ENCODE measurements around the gene CTNND2.

DNA sequence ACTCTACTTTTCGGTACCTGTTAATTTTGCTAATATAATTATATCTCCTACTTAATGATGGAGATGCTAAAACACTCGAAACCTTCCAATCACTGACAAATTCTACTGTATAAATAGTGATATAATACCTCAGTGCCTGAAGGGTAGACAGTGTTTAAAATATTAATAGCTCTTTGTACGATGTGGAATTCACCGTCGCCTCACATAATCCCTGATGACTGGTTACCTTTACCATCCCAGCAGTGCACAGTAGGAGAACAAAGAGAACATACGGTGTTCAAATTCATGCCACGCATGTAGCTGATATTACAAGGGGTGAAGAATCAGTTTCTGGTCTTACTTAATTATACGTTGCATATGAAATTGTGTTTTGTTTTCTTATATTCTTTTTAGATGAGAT is 506.7 kb downstream of the CTNND2 start:
- TF ChIP-seq CTCF (IDR thresholded peaks at IDR 0.05; ENCODE audit: poor library complexity, severe bottlenecking) = no peak
- TF ChIP-seq SMC3 (conservative IDR thresholded peaks at IDR 0.05; ENCODE audit: poor library complexity) = no peak
- no peak for TF ChIP-seq EZH2 (IDR thresholded peaks at IDR 0.05; ENCODE audit: borderline replicate concordance, insufficient read depth, low read length, poor library complexity, severe bottlenecking)
- no peak for TF ChIP-seq POLR2AphosphoS5 (IDR thresholded peaks at IDR 0.05)
- TF ChIP-seq, protein P1, sequence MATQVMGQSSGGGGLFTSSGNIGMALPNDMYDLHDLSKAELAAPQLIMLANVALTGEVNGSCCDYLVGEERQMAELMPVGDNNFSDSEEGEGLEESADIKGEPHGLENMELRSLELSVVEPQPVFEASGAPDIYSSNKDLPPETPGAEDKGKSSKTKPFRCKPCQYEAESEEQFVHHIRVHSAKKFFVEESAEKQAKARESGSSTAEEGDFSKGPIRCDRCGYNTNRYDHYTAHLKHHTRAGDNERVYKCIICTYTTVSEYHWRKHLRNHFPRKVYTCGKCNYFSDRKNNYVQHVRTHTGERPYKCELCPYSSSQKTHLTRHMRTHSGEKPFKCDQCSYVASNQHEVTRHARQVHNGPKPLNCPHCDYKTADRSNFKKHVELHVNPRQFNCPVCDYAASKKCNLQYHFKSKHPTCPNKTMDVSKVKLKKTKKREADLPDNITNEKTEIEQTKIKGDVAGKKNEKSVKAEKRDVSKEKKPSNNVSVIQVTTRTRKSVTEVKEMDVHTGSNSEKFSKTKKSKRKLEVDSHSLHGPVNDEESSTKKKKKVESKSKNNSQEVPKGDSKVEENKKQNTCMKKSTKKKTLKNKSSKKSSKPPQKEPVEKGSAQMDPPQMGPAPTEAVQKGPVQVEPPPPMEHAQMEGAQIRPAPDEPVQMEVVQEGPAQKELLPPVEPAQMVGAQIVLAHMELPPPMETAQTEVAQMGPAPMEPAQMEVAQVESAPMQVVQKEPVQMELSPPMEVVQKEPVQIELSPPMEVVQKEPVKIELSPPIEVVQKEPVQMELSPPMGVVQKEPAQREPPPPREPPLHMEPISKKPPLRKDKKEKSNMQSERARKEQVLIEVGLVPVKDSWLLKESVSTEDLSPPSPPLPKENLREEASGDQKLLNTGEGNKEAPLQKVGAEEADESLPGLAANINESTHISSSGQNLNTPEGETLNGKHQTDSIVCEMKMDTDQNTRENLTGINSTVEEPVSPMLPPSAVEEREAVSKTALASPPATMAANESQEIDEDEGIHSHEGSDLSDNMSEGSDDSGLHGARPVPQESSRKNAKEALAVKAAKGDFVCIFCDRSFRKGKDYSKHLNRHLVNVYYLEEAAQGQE (IDR thresholded peaks at IDR 0.05; ENCODE audit: borderline replicate concordance) = no peak
- TF ChIP-seq EP300 (conservative IDR thresholded peaks at IDR 0.05; ENCODE audit: poor library complexity, severe bottlenecking) = no peak
- no peak for TF ChIP-seq TAF1 (IDR thresholded peaks at IDR 0.05; ENCODE audit: low read depth)
